ENCODE data around the gene ITK.

The ITK gene

GRCh38 chr5:157165261-157165660 lies 15.4 kb upstream of the ITK start:
- intact Hi-C loops (cut with DNase I; ENCODE audit: low total_unique reads): loop anchor here (10.0 kb wide), 1 partner anchor 570 kb away; the partner anchor contains the start of gene THG1L

GRCh38 chr5:157165668-157166067 lies 15.0 kb upstream of the ITK start:
- Histone ChIP-seq H3K36me3 (no peaks in the 10 kb centered on the region), H3K4me3 (no peak overlapping the region), H3K9me3 (no peaks in the 10 kb centered on the region), H3K27me3 (peaks cover 0 to 15% of the 10 kb centered on the region in 2 donors), H3K27ac (no peak overlapping the region), H3K4me1 (no peaks in the 10 kb centered on the region)
- TF ChIP-seq, protein P1, sequence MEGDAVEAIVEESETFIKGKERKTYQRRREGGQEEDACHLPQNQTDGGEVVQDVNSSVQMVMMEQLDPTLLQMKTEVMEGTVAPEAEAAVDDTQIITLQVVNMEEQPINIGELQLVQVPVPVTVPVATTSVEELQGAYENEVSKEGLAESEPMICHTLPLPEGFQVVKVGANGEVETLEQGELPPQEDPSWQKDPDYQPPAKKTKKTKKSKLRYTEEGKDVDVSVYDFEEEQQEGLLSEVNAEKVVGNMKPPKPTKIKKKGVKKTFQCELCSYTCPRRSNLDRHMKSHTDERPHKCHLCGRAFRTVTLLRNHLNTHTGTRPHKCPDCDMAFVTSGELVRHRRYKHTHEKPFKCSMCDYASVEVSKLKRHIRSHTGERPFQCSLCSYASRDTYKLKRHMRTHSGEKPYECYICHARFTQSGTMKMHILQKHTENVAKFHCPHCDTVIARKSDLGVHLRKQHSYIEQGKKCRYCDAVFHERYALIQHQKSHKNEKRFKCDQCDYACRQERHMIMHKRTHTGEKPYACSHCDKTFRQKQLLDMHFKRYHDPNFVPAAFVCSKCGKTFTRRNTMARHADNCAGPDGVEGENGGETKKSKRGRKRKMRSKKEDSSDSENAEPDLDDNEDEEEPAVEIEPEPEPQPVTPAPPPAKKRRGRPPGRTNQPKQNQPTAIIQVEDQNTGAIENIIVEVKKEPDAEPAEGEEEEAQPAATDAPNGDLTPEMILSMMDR (IDR thresholded peaks at IDR 0.05): no peak
- intact Hi-C loops (cut with DNase I; ENCODE audit: low total_unique reads): loop anchor here (10.0 kb wide), 1 partner anchor 569 kb away; the partner anchor contains the start of gene THG1L
- DNase-seq: no peak

More at GRCh38 chr5:157165261-157165660, 15.4 kb upstream of the ITK start:
- peaks cover 0 to 15% of the 10 kb centered on the region in 2 donors for H3K27me3 ChIP-seq
- no peak for DNase-seq
- no peaks in the 10 kb centered on the region for H3K4me1 ChIP-seq
- no peaks in the 10 kb centered on the region for H3K36me3 ChIP-seq
- H3K4me3 ChIP-seq: no peak overlapping the region
- TF ChIP-seq, protein P1 (IDR thresholded peaks at IDR 0.05): no peak
- H3K27ac ChIP-seq: no peak overlapping the region
- H3K9me3 ChIP-seq: no peaks in the 10 kb centered on the region

- H3K9me3 ChIP-seq: no peaks in the 10 kb centered on the region
- DNase-seq: no peak
- H3K27me3 ChIP-seq: peaks cover 0 to 12% of the 10 kb centered on the region in 2 donors
- no peaks in the 10 kb centered on the region for H3K36me3 ChIP-seq
- no peak within 1 kb of the TSS for H3K27ac ChIP-seq
- no peak within 1 kb of the TSS for H3K4me3 ChIP-seq
- no peaks in the 10 kb centered on the region for H3K4me1 ChIP-seq
- TF ChIP-seq, protein P1 (IDR thresholded peaks at IDR 0.05): no peak
- intact Hi-C loops (cut with DNase I; ENCODE audit: low total_unique reads): loop anchor here (10.0 kb wide), 1 partner anchor 568 kb away; the partner anchor contains the start of gene THG1L
These were observed 14.1 kb upstream of the ITK start, which contains the start of gene GARIN3 for GRCh38 chr5:157166214-157167213. TSS of gene GARIN3 (minus strand) at chr5:157166264. CDS start at chr5:157166168, 96 bp downstream.

DNA sequence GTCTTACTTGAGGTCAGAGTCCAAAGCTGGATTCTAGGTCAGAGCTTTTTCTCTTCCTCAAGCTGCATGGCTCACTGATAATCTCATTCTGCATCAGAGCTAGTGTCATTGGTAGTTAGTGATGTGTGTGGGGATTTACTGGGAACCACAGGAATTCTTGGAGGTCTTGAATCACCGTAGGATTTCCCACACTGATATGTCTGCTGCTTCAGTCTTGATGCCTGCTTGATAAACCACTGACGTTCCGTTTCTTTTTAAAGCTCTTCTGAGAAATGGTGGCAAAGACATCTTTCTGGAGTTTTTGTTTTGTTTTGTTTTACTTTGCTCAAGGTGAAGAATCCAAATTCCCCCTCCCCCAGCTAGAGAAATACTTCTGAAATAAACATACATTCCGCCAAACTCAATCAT lies 13.4 kb upstream of the ITK start:
- Histone ChIP-seq H3K27me3 (peaks cover 0 to 9% of the 10 kb centered on the region in 2 donors), H3K9me3 (no peaks in the 10 kb centered on the region), H3K27ac (no peak overlapping the region), H3K4me3 (no peak overlapping the region), H3K36me3 (no peaks in the 10 kb centered on the region), H3K4me1 (no peaks in the 10 kb centered on the region)
- no peak for DNase-seq
- intact Hi-C loops (cut with DNase I; ENCODE audit: low total_unique reads): loop anchor here (10.0 kb wide), 1 partner anchor 568 kb away; the partner anchor contains the start of gene THG1L
- TF ChIP-seq, protein P1 (IDR thresholded peaks at IDR 0.05): no peak

GRCh38 chr5:157168286-157168685 lies 12.4 kb upstream of the ITK start:
- Histone ChIP-seq H3K9me3 (no peaks in the 10 kb centered on the region), H3K4me3 (no peak overlapping the region), H3K27ac (no peak overlapping the region), H3K27me3 (peaks cover 0 to 6% of the 10 kb centered on the region in 2 donors), H3K4me1 (no peaks in the 10 kb centered on the region), H3K36me3 (no peaks in the 10 kb centered on the region)
- intact Hi-C loops (cut with DNase I; ENCODE audit: low total_unique reads): loop anchor here (10.0 kb wide), 1 partner anchor 567 kb away; the partner anchor contains the start of gene THG1L
- no peak for DNase-seq
- TF ChIP-seq, protein P1 (IDR thresholded peaks at IDR 0.05): no peak

All from tibial artery (tissue), 4 donors.